A673 (cell line): Measurements from ENCODE around the gene APOBEC4. TPM values are rescaled to one million over a fixed set of nuclear protein-coding genes. Genes with fewer than 3 reads are reported as not detected.

Experiments
- BruUV-seq: library from RNA; stranded (reverse); fragments of 400-500 nt; replicated peaks from 2 replicates; lab custom pipeline; 2021; lab: Mats Ljungman, UMichigan
- CTCF ChIA-PET: fragments of 300-600 bp; sonication (Branson Sonifier 250); formaldehyde crosslinking; loops from one replicate; lab custom pipeline; 2022; ENCODE audit warnings: antibody characterized with exemption; lab: Charles Lee
- POLR2A ChIA-PET: fragments of 300-600 bp; sonication (Branson Sonifier 250); formaldehyde crosslinking; loops from one replicate; lab custom pipeline; 2022; ENCODE audit warnings: antibody characterized with exemption; ENCODE audit not compliant: low non-redundant PET; lab: Charles Lee
- DNase-seq: peaks from one replicate; pipeline ENCODE4 v3.0.0-alpha.2; 2015; ENCODE audit warnings: low spot score
- H3K27ac ChIP-seq: fragments of 200-600 bp; sonication (generic); 2 replicates; pipeline ENCODE4 v1.5.1; 2016; ENCODE audit warnings: mixed run types, low read depth, mild to moderate bottlenecking, mixed read lengths, antibody characterized with exemption, low read length; ENCODE audit not compliant: poor library complexity, severe bottlenecking
- H3K27me3 ChIP-seq: fragments of 200-600 bp; sonication (generic); replicated peaks from 2 replicates; pipeline ENCODE4 v1.6.1; 2017; ENCODE audit warnings: mixed run types, low read depth, mild to moderate bottlenecking, mixed read lengths, antibody characterized with exemption, low read length; ENCODE audit not compliant: insufficient read depth, poor library complexity
- H3K36me3 ChIP-seq: fragments of 200-600 bp; sonication (generic); 2 replicates; pipeline ENCODE4 v1.6.1; 2016; ENCODE audit warnings: mixed run types, mild to moderate bottlenecking, mixed read lengths, antibody characterized with exemption, low read length; ENCODE audit not compliant: insufficient read depth, poor library complexity, severe bottlenecking
- H3K4me1 ChIP-seq: fragments of 200-600 bp; sonication (generic); 2 replicates; pipeline ENCODE4 v1.6.1; 2017; ENCODE audit warnings: mixed run types, mild to moderate bottlenecking, mixed read lengths, antibody characterized with exemption, low read length; ENCODE audit not compliant: insufficient read depth, poor library complexity, severe bottlenecking
- H3K4me3 ChIP-seq: fragments of 200-600 bp; sonication (generic); 2 replicates; pipeline ENCODE4 v1.5.1; 2016; ENCODE audit warnings: low read depth, mixed run types, mild to moderate bottlenecking, mixed read lengths, low read length; ENCODE audit not compliant: poor library complexity, severe bottlenecking
- H3K9me3 ChIP-seq: fragments of 200-600 bp; sonication (generic); 2 replicates; pipeline ENCODE4 v1.6.1; 2016; ENCODE audit warnings: mixed run types, low read depth, mild to moderate bottlenecking, mixed read lengths, antibody characterized with exemption, low read length; ENCODE audit not compliant: poor library complexity, severe bottlenecking
- CTCF ChIP-seq: fragments of 300-800, 200-600 bp; sonication (generic); conservative IDR thresholded peaks from 2 replicates; pipeline ENCODE4 v1.5.1; 2017; ENCODE audit warnings: low read depth, mild to moderate bottlenecking, antibody characterized with exemption, low read length, moderate library complexity, mixed read lengths
- EZH2 ChIP-seq: fragments of 200-600 bp; sonication (generic); IDR thresholded peaks from 2 replicates; pipeline ENCODE4 v1.6.1; 2017; ENCODE audit warnings: borderline replicate concordance, low read depth, mild to moderate bottlenecking, mixed read lengths, antibody characterized with exemption, low read length; ENCODE audit not compliant: poor library complexity, severe bottlenecking
- intact Hi-C: fragments of 100-400 bp; cut with micrococcal nuclease; formaldehyde crosslinking; loops from one replicate; pipeline ENCODE4 v1.10.0; 2022; ENCODE audit not compliant: unreplicated experiment
- total RNA-seq: library from RNA; stranded (reverse); gene quantifications from 2 replicates; pipeline ENCODE4 v1.2.3, GENCODE V29; 2021

The APOBEC4 gene
- total RNA-seq, 1 experiment from 2014 or later = not detected

DNA sequence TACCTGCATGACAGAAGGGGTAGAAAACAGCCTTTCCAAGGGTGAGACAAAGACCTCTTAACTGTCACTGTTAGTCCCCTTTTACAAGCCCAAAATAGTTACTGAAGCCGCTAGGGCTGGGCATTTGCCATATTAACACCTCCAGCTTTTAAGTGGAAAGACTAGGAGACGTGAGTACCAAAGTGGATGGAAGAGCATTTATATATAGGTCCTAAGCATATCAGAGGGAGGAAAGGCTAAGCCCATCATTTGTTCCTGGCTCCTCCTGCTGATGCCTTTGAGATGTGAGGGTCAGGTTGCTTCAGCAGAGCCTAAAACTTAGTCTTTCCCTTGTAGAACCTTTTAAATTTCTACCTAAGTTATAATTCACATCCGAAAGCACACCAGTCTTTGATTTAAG, 25.7 kb upstream of the APOBEC4 start:
- Histone ChIP-seq H3K27ac (no peak overlapping the region), H3K4me1 (peaks cover 6% of the 10 kb centered on the region), H3K27me3 (no peaks in the 10 kb centered on the region), H3K36me3 (no peaks in the 10 kb centered on the region), H3K4me3 (no peak overlapping the region), H3K9me3 (no peaks in the 10 kb centered on the region)
- intact Hi-C loops = no loop called here
- DNase-seq = no peak
- ChIA-PET CTCF (no interaction called here), POLR2A (no interaction called here)
- BruUV-seq = no TSS peak
- TF ChIP-seq CTCF (no peak), EZH2 (no peak)

- DNase-seq = peak; percentile 45
- CTCF ChIA-PET = no interaction called here
- no TSS peak for BruUV-seq
Observed at GRCh38 chr1:183676586-183677189, 23.6 kb upstream of the APOBEC4 start.

GRCh38 chr1:183675883-183676585, 22.9 kb upstream of the APOBEC4 start:
- CTCF ChIA-PET = interaction anchor here (1.0 kb wide), 1 partner anchor 21 kb away, joined by 3 read pairs; no protein-coding TSS in a partner anchor
- peaks cover 6% of the 10 kb centered on the region for H3K4me1 ChIP-seq
- peaks cover 6% of the 10 kb centered on the region for H3K9me3 ChIP-seq
- H3K4me3 ChIP-seq = no peak overlapping the region
- TF ChIP-seq CTCF (no peak), EZH2 (no peak)
- intact Hi-C loops = no loop called here
- no peaks in the 10 kb centered on the region for H3K36me3 ChIP-seq
- H3K27ac ChIP-seq = no peak overlapping the region
- no TSS peak for BruUV-seq
- POLR2A ChIA-PET = no interaction called here
- no peak for DNase-seq
- H3K27me3 ChIP-seq = no peaks in the 10 kb centered on the region

More at GRCh38 chr1:183676586-183677189, 23.6 kb upstream of the APOBEC4 start:
- no peak overlapping the region for H3K27ac ChIP-seq
- no peaks in the 10 kb centered on the region for H3K27me3 ChIP-seq
- no peak overlapping the region for H3K4me3 ChIP-seq
- H3K9me3 ChIP-seq = peaks cover under 1% of the 10 kb centered on the region
- intact Hi-C loops = no loop called here
- no peak for TF ChIP-seq CTCF
- no peak for TF ChIP-seq EZH2
- peaks cover 6% of the 10 kb centered on the region for H3K4me1 ChIP-seq
- H3K36me3 ChIP-seq = no peaks in the 10 kb centered on the region
- POLR2A ChIA-PET = no interaction called here
